HG02973 (cell line): Measurements from ENCODE around the gene TBP.
A peak's percentile ranks its signal among the peaks of the same experiment; 100 is the strongest.
"Not testable (repeated sequence)": the region's sequence is repeated elsewhere in the genome, so short reads cannot be mapped to it uniquely, and the experiment has no call there.

Experiments
- ATAC-seq: cut with Tn5 transposase; IDR thresholded peaks from one replicate; pipeline ENCODE4 v1.9.1; 2021; ENCODE audit warnings: moderate library complexity; ENCODE audit not compliant: unreplicated experiment

TBP gene

GRCh38 chr6:170554013-170554795, at the start of gene TBP:
Gene TBP, plus strand, starts transcription at chr6:170554369. Its CDS starts 2,661 bp downstream, at chr6:170557030.
- ATAC-seq: peak; percentile 95

GRCh38 chr6:170504479-170504878, 49.7 kb upstream of the TBP start:
- ATAC-seq: no peak

- no peak for ATAC-seq
Measured at GRCh38 chr6:170505306-170505705, 48.9 kb upstream of the TBP start.

- no peak for ATAC-seq
Measured at GRCh38 chr6:170506446-170506845, 47.7 kb upstream of the TBP start.

- ATAC-seq: not testable (repeated sequence)
Measured at GRCh38 chr6:170507728-170508127, 46.4 kb upstream of the TBP start.

GRCh38 chr6:170508275-170508674, 45.9 kb upstream of the TBP start:
- ATAC-seq: not testable (repeated sequence)

- ATAC-seq: not testable (repeated sequence)
Measured at GRCh38 chr6:170508892-170509722, 45.1 kb upstream of the TBP start.

- ATAC-seq: no peak
Measured at GRCh38 chr6:170509723-170510018, 44.5 kb upstream of the TBP start.

- no peak for ATAC-seq
Measured at GRCh38 chr6:170510631-170511030, 43.5 kb upstream of the TBP start.

GRCh38 chr6:170512249-170512648, 41.9 kb upstream of the TBP start:
- no peak for ATAC-seq

GRCh38 chr6:170514908-170515307, 39.3 kb upstream of the TBP start:
- ATAC-seq: no peak

GRCh38 chr6:170516783-170517616, 37.2 kb upstream of the TBP start:
- ATAC-seq: peak; percentile 98

GRCh38 chr6:170522565-170523183, 31.5 kb upstream of the TBP start:
- ATAC-seq: no peak

- ATAC-seq: no peak
Measured at GRCh38 chr6:170523256-170524171, 30.7 kb upstream of the TBP start.

- no peak for ATAC-seq
Measured at GRCh38 chr6:170524172-170524502, 30.0 kb upstream of the TBP start.

GRCh38 chr6:170525795-170526194, 28.4 kb upstream of the TBP start:
- ATAC-seq: no peak

GRCh38 chr6:170527995-170528394, 26.2 kb upstream of the TBP start:
- ATAC-seq: not testable (repeated sequence)

- peak; percentile 84 for ATAC-seq
Measured at GRCh38 chr6:170529839-170530469, 24.2 kb upstream of the TBP start.

- no peak for ATAC-seq
Measured at GRCh38 chr6:170532867-170533488, 21.2 kb upstream of the TBP start.
